Testis (tissue), 3 donors: ENCODE results near the gene BIK. TPM values are rescaled to one million over a fixed set of nuclear protein-coding genes. Genes with fewer than 3 reads are reported as not detected.

Experiments
- DNase-seq: peaks from one replicate; pipeline ENCODE4 v3.0.0-alpha.2; 2019
- H3K27ac ChIP-seq, 2 donors: fragments of 200-600 bp; sonication (generic); one replicate each; pipeline ENCODE4 v1.5.1; 2019
- H3K27me3 ChIP-seq: fragments of 200-600 bp; sonication (generic); one replicate; pipeline ENCODE4 v1.5.1; 2019
- H3K36me3 ChIP-seq: fragments of 200-600 bp; sonication (generic); one replicate; pipeline ENCODE4 v1.5.1; 2017; ENCODE audit warnings: low read depth; ENCODE audit errors: missing control alignments
- H3K4me1 ChIP-seq: fragments of 200-600 bp; sonication (generic); one replicate; pipeline ENCODE4 v1.5.1; 2019
- H3K4me3 ChIP-seq, 2 donors: fragments of 200-600 bp; sonication (generic); one replicate each; pipeline ENCODE4 v1.5.1; 2017 to 2019
- H3K9me3 ChIP-seq: fragments of 200-600 bp; sonication (generic); one replicate; pipeline ENCODE4 v1.5.1; 2017
- CTCF ChIP-seq, 3 experiments: fragments of 450-650 bp in 2 of 3; fragments of 200-600 bp in 1 of 3; sonication (generic) in 1 of 3; IDR thresholded peaks; one replicate each; pipeline ENCODE4 v1.5.1; 2016 to 2019; ENCODE audit warnings: antibody characterized with exemption in 3 of 3, mild to moderate bottlenecking in 2 of 3, moderate library complexity in 1 of 3
- POLR2A ChIP-seq: fragments of 450-650 bp; IDR thresholded peaks from one replicate; pipeline ENCODE4 v1.6.1; 2017; ENCODE audit warnings: antibody characterized with exemption, mild to moderate bottlenecking, moderate library complexity
- WGBS, 2 donors: methylation state at CpG; one replicate each; pipeline ENCODE4 v1.1.5; 2018; 5-methylcytosine and 5-hydroxymethylcytosine counted together
- intact Hi-C: fragments of 100-400 bp; cut with DNase I; formaldehyde crosslinking; loops from one replicate; pipeline ENCODE4 v1.15.1; 2023; ENCODE audit warnings: low total_unique reads
- polyA plus RNA-seq: library from polyadenylated mRNA; stranded (reverse); fragments of 350-450 nt; fragmentation: Illumina TruSeq; extraction: RNeasy Lipid Tissue Mini Kit (QIAGEN cat#74804); gene quantifications from one replicate; pipeline ENCODE4 v1.2.3, GENCODE V29; 2014; ENCODE audit warnings: low read depth, low replicate concordance; ENCODE audit not compliant: insufficient read depth
- total RNA-seq, 2 donors: library from RNA; depleted of rRNA; stranded (reverse); fragments of >200 nt; gene quantifications; one replicate each; pipeline ENCODE4 v1.2.3, GENCODE V29; 2016

The BIK gene
- total and polyA plus RNA-seq, 3 donors from 2014 or later: 2.5 to 9.6 (median 7.2) TPM

- Histone ChIP-seq H3K4me1 (peaks cover 13% of the 10 kb centered on the region), H3K4me3 (no peak overlapping the region), H3K36me3 (no peaks in the 10 kb centered on the region), H3K27ac (no peak overlapping the region), H3K9me3 (no peaks in the 10 kb centered on the region), H3K27me3 (no peaks in the 10 kb centered on the region)
- no peak for TF ChIP-seq POLR2A
- no peak for TF ChIP-seq CTCF (IDR thresholded peaks at IDR 0.05)
- intact Hi-C loops: no loop called here
- 63 to 70% methylated on average over 8 of the region's 8 CpGs for WGBS, 2 donors
- no peak for DNase-seq
These were observed 37.3 kb downstream of the BIK start for GRCh38 chr22:43147821-43148220.

DNA sequence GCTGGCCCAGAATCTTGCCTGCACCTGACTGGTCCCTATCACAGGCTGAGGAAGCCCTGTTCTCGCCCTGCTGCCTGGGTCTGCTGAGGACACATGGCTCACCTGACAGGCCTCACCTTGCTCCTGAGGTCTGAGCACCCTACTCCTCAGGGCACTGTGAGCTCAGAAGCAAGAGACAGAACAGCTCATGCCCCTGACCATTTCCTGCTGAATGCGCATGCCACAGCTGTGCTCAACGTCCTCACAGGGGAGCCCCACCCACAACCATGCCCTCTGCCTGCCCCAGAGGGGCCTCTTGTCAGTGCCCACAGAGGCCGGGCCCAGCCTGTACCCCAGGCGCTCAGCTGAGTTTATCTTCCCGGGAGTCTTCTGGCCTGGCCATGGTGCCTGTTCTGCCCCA, 38.0 kb downstream of the BIK start:
- Histone ChIP-seq H3K36me3 (no peaks in the 10 kb centered on the region), H3K27ac (no peak overlapping the region), H3K4me1 (peaks cover 13% of the 10 kb centered on the region), H3K9me3 (no peaks in the 10 kb centered on the region), H3K27me3 (no peaks in the 10 kb centered on the region), H3K4me3 (no peak overlapping the region)
- 59 to 64% methylated on average over 4 to 6 of the region's 6 CpGs for WGBS, 2 donors
- DNase-seq: no peak
- TF ChIP-seq POLR2A (no peak), CTCF (IDR thresholded peaks at IDR 0.05) (no peak)
- intact Hi-C loops: no loop called here

GRCh38 chr22:43150731-43151206, 40.2 kb downstream of the BIK start:
- no peaks in the 10 kb centered on the region for H3K36me3 ChIP-seq
- peaks cover 13% of the 10 kb centered on the region for H3K4me1 ChIP-seq
- H3K27me3 ChIP-seq: no peaks in the 10 kb centered on the region
- intact Hi-C loops: no loop called here
- H3K4me3 ChIP-seq: peak overlapping the region; percentile 64 to 81
- no peak overlapping the region for H3K27ac ChIP-seq
- WGBS, 2 donors: 40 to 52% methylated on average over 11 to 15 of the region's 15 CpGs
- no peaks in the 10 kb centered on the region for H3K9me3 ChIP-seq
- no peak for DNase-seq
- TF ChIP-seq CTCF (IDR thresholded peaks at IDR 0.05): no peak
- TF ChIP-seq POLR2A: no peak

DNA sequence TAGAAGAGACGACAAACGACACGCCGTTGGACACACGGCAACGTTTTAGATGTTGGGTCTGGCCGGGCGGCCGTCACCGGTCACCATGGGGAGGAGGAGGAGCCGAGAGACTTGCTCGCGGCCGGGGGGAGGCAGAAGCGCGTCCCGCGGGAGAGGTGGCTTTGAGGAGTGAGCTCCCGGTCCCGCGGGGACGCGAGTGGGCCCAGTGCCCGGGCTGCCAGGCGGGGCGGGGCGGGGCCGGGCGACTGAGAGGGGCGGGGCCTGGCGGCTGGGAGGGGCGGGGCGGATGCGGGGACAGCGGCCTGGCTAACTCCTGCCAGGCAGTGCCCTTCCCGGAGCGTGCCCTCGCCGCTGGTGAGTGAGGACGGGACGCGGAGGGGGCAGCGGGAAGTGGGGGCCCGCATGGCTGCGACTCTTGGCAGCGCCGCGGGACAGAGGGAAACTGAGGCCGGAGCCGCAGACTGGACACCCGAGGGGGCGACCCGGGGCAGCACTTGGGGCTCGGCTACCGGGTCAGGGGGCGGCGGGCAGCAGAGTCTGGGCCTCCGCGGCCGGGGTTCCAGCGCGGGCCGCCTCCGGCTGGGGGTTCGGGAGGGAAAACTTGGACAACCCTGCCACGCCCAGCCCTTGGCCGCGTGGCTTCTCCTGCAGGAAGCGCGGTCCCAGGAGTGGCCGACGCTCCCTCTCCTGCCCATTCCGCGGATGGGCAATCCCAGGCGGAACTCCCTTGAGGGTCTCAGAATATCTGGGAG, 40.9 kb downstream of the BIK start, which contains the start of gene TSPO:
TSPO (plus strand) TSS at position 309 of the 752 bp plus-strand sequence. CDS start 7,680 bp downstream, outside the sequence.
- no peaks in the 10 kb centered on the region for H3K27me3 ChIP-seq
- WGBS, 2 donors: 0 to 4% methylated on average over 10 to 73 of the region's 75 CpGs
- H3K4me3 ChIP-seq: peak within 1 kb of the TSS; percentile 64 to 81
- peak within 1 kb of the TSS; percentile 59 to 63 for H3K27ac ChIP-seq
- intact Hi-C loops: no loop called here
- peak; percentile 77 for DNase-seq
- H3K36me3 ChIP-seq: no peaks in the 10 kb centered on the region
- no peaks in the 10 kb centered on the region for H3K9me3 ChIP-seq
- TF ChIP-seq POLR2A (no peak), CTCF (IDR thresholded peaks at IDR 0.05) (no peak)
- peaks cover 13% of the 10 kb centered on the region for H3K4me1 ChIP-seq

- Histone ChIP-seq H3K27ac (peak overlapping the region; percentile 59 to 63), H3K9me3 (no peaks in the 10 kb centered on the region), H3K36me3 (no peaks in the 10 kb centered on the region), H3K27me3 (no peaks in the 10 kb centered on the region), H3K4me3 (peak overlapping the region; percentile 64 to 81), H3K4me1 (peaks cover 13% of the 10 kb centered on the region)
- 50% methylated on average over 18 of the region's 18 CpGs; no CpG with 5 or more reads in 1 of the 2 donors for WGBS, 2 donors
- intact Hi-C loops: no loop called here
- DNase-seq: no peak
- TF ChIP-seq CTCF (IDR thresholded peaks at IDR 0.05) (no peak), POLR2A (no peak)
These were observed 41.4 kb downstream of the BIK start for GRCh38 chr22:43152003-43152356.
